GM19455 (cell line): ENCODE results near the gene BIRC5.
"Not testable (repeated sequence)": the region's sequence is repeated elsewhere in the genome, so short reads cannot be mapped to it uniquely, and the experiment has no call there.

Experiments
- ATAC-seq: cut with Tn5 transposase; IDR thresholded peaks from one replicate; pipeline ENCODE4 v1.9.1; 2021; ENCODE audit not compliant: unreplicated experiment

Gene BIRC5

DNA sequence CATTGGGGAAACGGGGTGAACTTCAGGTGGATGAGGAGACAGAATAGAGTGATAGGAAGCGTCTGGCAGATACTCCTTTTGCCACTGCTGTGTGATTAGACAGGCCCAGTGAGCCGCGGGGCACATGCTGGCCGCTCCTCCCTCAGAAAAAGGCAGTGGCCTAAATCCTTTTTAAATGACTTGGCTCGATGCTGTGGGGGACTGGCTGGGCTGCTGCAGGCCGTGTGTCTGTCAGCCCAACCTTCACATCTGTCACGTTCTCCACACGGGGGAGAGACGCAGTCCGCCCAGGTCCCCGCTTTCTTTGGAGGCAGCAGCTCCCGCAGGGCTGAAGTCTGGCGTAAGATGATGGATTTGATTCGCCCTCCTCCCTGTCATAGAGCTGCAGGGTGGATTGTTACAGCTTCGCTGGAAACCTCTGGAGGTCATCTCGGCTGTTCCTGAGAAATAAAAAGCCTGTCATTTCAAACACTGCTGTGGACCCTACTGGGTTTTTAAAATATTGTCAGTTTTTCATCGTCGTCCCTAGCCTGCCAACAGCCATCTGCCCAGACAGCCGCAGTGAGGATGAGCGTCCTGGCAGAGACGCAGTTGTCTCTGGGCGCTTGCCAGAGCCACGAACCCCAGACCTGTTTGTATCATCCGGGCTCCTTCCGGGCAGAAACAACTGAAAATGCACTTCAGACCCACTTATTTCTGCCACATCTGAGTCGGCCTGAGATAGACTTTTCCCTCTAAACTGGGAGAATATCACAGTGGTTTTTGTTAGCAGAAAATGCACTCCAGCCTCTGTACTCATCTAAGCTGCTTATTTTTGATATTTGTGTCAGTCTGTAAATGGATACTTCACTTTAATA, 10.4 kb downstream of the BIRC5 start:
- no peak for ATAC-seq

DNA sequence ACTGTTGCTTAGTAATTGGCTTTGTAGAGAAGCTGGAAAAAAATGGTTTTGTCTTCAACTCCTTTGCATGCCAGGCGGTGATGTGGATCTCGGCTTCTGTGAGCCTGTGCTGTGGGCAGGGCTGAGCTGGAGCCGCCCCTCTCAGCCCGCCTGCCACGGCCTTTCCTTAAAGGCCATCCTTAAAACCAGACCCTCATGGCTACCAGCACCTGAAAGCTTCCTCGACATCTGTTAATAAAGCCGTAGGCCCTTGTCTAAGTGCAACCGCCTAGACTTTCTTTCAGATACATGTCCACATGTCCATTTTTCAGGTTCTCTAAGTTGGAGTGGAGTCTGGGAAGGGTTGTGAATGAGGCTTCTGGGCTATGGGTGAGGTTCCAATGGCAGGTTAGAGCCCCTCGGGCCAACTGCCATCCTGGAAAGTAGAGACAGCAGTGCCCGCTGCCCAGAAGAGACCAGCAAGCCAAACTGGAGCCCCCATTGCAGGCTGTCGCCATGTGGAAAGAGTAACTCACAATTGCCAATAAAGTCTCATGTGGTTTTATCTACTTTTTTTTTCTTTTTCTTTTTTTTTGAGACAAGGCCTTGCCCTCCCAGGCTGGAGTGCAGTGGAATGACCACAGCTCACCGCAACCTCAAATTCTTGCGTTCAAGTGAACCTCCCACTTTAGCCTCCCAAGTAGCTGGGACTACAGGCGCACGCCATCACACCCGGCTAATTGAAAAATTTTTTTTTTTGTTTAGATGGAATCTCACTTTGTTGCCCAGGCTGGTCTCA, 11.2 kb downstream of the BIRC5 start:
- no peak for ATAC-seq

- ATAC-seq, result no peak
Observed at GRCh38 chr17:78226055-78226758, 12.2 kb downstream of the BIRC5 start.

DNA sequence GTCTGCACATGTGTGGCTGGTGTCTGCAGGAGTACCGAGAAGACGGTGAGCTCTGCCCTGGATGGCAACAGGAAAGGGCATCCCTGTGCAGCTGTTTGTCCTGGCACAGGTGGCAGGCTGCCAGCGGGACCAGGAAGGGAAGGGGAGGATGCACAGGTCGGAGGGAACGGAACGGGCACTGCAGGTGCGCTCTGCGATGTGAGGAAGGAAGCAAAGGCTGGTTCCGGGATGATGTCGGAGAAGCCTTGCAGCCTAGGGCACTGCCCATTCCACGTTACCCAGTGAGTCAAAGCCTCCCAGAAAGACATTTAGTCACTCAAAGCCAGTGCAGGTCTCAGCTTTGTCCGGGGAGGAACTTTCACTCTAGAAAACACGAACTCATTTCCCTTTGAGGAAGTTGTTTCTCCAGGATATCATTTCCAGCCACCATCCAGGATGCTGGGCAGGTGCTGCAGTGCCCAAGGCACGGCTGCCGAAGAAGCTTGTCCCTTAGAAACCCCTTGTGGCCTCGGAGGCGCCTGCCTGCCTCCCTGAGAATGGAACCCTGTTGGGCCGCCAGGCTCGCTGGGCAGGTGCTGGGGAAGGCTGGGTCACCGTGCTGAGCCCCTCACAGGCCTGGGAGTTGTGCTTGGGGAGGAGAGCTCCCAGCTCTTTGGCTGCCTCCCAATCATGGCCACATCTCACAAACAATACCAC, 12.9 kb downstream of the BIRC5 start:
- ATAC-seq, result no peak

DNA sequence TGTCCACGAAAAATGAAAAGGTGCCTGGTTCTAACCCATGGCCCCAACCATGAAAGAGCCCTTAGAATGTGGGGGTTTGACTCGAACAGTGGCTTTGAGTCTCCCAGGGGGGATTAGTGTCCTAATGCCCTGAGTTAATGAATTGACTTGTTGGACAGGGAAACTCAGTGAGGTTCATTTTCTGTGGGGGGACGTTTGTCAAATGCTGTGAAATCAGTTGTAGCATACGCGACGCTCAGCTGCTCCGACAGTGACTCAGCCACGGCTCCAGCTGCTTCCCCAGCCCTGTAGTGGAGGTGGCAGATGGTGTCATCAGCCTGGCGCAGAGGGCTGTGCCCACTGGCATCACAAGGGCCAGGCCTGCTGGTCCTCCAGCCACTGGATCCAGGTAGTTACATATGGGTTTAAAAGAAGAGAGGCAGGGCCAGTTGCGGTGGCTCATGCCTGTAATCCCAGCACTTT, 13.4 kb downstream of the BIRC5 start:
- no peak for ATAC-seq

- ATAC-seq, result no peak
Observed at GRCh38 chr17:78228176-78228575, 14.1 kb downstream of the BIRC5 start.

- no peak for ATAC-seq
Observed at GRCh38 chr17:78230252-78230962, 16.4 kb downstream of the BIRC5 start.

GRCh38 chr17:78230996-78231935, 17.2 kb downstream of the BIRC5 start, which contains the start of gene TMEM235:
TMEM235 (plus strand) TSS chr17:78231631; CDS start chr17:78232024, 393 bp downstream.
- ATAC-seq, result no peak

DNA sequence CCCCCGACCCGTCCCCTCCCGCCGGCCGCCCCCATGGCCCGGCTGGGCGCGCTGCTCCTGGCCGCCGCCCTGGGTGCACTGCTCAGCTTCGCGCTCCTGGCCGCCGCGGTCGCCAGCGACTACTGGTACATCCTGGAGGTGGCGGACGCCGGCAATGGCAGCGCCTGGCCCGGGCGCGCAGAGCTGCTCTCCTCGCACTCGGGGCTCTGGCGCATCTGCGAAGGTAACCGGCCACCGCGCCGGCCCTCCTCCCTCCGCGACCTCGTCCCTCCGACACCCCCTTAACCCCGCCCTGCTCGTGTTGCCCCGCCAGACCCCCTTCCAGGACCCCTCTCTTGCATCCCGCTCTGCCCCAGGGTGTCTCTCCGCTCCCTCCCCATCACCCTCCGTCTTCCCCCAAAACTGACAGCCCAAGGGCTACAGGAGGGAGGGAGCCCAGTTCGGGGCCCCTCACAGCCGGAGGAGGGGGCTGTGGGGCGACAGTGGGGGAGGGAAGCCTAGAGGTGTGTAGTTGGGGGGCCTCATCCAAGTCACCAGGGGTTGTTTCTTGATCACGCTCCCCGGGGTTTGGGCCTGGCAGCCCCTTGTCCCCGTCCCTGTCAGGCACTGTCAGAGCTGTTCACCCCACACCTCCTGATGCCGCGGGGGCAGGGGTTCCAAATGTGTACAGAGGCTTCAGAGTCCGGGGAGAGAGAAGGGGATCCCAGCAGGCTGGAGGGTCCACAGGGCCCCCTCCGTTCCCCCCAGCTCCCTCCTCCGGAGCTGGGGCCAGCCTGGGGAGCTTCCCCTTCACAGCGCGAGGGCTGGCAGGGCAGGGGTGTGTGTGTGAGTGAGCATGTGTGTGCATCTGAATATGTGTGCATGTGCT, 18.2 kb downstream of the BIRC5 start:
- ATAC-seq, result no peak

DNA sequence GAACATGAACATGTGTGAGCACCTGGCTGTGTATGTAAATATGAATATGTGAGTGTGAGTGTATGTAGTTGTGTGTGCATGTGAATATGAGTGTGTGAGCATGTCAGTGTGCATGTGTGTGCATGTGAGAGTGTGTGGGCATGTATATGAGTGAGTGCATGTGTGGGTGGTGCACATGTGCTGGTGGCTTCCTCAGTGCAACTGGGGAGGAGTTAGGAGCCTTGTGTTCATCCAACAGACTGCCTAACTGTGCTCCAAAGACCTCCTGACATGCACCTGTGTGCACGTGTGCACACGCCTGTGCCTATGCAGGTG, 18.8 kb downstream of the BIRC5 start:
- ATAC-seq, result no peak

- ATAC-seq, result no peak
Observed at GRCh38 chr17:78233678-78234077, 19.6 kb downstream of the BIRC5 start.

GRCh38 chr17:78234261-78234865, 20.3 kb downstream of the BIRC5 start:
- ATAC-seq, result no peak

DNA sequence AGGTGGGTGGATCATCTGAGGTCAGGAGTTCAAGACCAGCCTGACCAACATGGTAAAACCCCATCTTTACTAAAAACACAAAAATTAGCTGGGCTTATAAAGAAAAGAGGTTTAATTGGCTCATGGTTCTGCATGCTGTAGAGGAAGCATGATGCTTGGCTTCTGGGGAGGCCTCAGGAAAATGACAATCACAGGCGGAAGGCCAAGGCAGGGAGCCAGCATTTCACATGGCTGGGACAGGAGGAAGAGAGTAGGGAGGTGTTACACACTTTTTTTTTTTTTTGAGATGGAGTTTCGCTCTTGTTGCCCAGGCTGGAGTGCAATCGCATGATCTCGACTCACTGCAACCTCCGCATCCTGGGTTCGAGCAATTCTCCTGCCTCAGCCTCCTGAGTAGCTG, 21.0 kb downstream of the BIRC5 start:
- not testable (repeated sequence) for ATAC-seq

- ATAC-seq, result no peak
Observed at GRCh38 chr17:78235885-78236284, 21.8 kb downstream of the BIRC5 start.

DNA sequence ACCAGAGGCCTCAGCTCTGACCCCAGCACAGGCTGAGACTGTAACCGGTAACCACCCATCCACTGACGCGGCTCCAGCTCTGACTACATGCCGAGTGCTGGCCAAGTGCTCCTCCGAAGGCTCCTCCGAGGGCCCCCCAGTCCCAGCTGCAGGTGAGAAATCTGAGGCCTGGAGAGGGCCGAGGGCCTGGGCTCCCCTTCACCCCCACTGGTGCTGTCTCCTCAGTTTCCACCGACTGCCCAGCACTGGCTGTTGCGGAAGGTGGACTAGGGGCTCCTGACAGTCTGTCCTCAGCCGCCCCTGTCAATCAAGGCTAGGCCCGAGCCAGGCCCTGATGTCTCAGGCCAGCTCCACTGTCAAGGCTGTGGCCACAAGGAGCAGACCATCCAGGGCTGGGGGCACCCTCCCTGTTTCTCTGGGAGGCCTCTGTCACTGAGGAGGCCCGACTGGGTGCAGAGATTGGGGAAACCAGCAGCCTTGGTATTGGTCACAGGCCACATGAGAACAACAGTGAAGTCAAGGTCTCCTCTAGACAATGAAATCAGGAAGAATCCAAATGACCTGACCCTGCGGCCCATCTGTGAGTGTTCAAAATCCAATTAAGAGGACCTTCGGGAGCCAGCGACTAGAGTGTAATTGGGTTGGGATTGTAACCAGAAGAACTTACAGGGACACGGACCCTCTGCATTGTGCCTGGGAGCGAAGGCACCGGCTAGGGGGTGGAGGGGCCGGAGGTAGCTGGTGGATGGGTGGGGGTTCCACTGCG, 22.5 kb downstream of the BIRC5 start:
- no peak for ATAC-seq

- no peak for ATAC-seq
Observed at GRCh38 chr17:78237401-78238012, 23.5 kb downstream of the BIRC5 start.
